Neural cell (in vitro differentiated cells): ENCODE results near the gene ZNF691. TPM values are rescaled to one million over a fixed set of nuclear protein-coding genes. Genes with fewer than 3 reads are reported as not detected.

Experiments
- H2AFZ ChIP-seq: fragments of 200-600, 300-800 bp; sonication (generic), shearing (Covaris generic); 2 replicates; pipeline ENCODE4 v1.6.0; 2014; ENCODE audit warnings: low read depth, mild to moderate bottlenecking, antibody characterized with exemption, low read length, moderate library complexity
- H3F3A ChIP-seq: fragments of 200-600 bp; shearing (Covaris generic); 2 replicates; pipeline ENCODE4 v1.6.1; 2016; ENCODE audit warnings: mild to moderate bottlenecking, moderate library complexity, mixed read lengths, antibody characterized with exemption, low read length; ENCODE audit not compliant: insufficient read depth, poor library complexity, severe bottlenecking
- H3K27ac ChIP-seq: fragments of 200-600, 300-800 bp; sonication (generic), shearing (Covaris generic); 2 replicates; pipeline ENCODE4 v1.5.1; 2014; ENCODE audit warnings: mild to moderate bottlenecking, low read length, moderate library complexity
- H3K27me3 ChIP-seq: fragments of 300-800, 200-600 bp; sonication (generic), shearing (Covaris generic); 2 replicates; pipeline ENCODE4 v1.6.0; 2014; ENCODE audit warnings: mild to moderate bottlenecking, low read depth, low read length, moderate library complexity; ENCODE audit not compliant: insufficient read depth
- H3K36me3 ChIP-seq: fragments of 300-800, 200-600 bp; sonication (generic), shearing (Covaris generic); 2 replicates; pipeline ENCODE4 v1.5.1; 2014; ENCODE audit warnings: mild to moderate bottlenecking, antibody characterized with exemption, low read length, moderate library complexity; ENCODE audit not compliant: insufficient read depth
- H3K4me2 ChIP-seq: fragments of 300-800, 200-600 bp; sonication (generic), shearing (Covaris generic); 2 replicates; pipeline ENCODE4 v1.6.0; 2014; ENCODE audit warnings: mild to moderate bottlenecking, low read length
- H3K4me3 ChIP-seq: fragments of 300-800, 200-600 bp; sonication (generic), shearing (Covaris generic); 2 replicates; pipeline ENCODE4 v1.5.1; 2014; ENCODE audit warnings: mild to moderate bottlenecking, low read length, moderate library complexity
- H3K79me2 ChIP-seq: fragments of 200-600 bp; shearing (Covaris generic); replicated peaks from 2 replicates; pipeline ENCODE4 v1.6.0; 2014; ENCODE audit warnings: mild to moderate bottlenecking, low read length, moderate library complexity; ENCODE audit not compliant: insufficient read depth
- H3K9ac ChIP-seq: fragments of 300-800, 200-600 bp; sonication (generic), shearing (Covaris generic); 2 replicates; pipeline ENCODE4 v1.6.1; 2016; ENCODE audit warnings: mild to moderate bottlenecking, low read length, mixed read lengths
- H3K9me2 ChIP-seq: fragments of 200-600 bp; shearing (Covaris generic); 2 replicates; pipeline ENCODE4 v1.6.1; 2016; ENCODE audit warnings: mild to moderate bottlenecking, low read length, mixed read lengths; ENCODE audit not compliant: insufficient read depth
- H3K9me3 ChIP-seq: fragments of 200-600, 300-800 bp; sonication (generic), shearing (Covaris generic); 2 replicates; pipeline ENCODE4 v1.6.1; 2016; ENCODE audit warnings: mild to moderate bottlenecking, mixed run types, low read length, moderate library complexity, mixed read lengths
- H4K20me1 ChIP-seq: fragments of 200-600 bp; shearing (Covaris generic); 2 replicates; pipeline ENCODE4 v1.6.1; 2016; ENCODE audit warnings: mild to moderate bottlenecking, mixed run types; ENCODE audit not compliant: insufficient read depth
- CTCF ChIP-seq: fragments of 450-650 bp; IDR thresholded peaks from 2 replicates; pipeline ENCODE4 v1.5.1; 2014; ENCODE audit warnings: antibody characterized with exemption, mild to moderate bottlenecking, moderate library complexity; ENCODE audit not compliant: poor library complexity, severe bottlenecking
- EP300 ChIP-seq: fragments of 450-650 bp; conservative IDR thresholded peaks from 2 replicates; pipeline ENCODE4 v1.6.1; 2014; ENCODE audit warnings: antibody characterized with exemption, mild to moderate bottlenecking, moderate library complexity; ENCODE audit not compliant: poor library complexity, severe bottlenecking
- EZH2 ChIP-seq: fragments of 200-600, 300-800 bp; shearing (Covaris generic), sonication (generic); IDR thresholded peaks from 2 replicates; pipeline ENCODE4 v1.6.1; 2014; ENCODE audit warnings: antibody characterized with exemption, low read length, borderline replicate concordance, mild to moderate bottlenecking; ENCODE audit not compliant: insufficient read depth, poor library complexity, severe bottlenecking
- MXI1 ChIP-seq: fragments of 450-650 bp; conservative IDR thresholded peaks from 2 replicates; pipeline ENCODE4 v1.6.1; 2014; ENCODE audit warnings: antibody characterized with exemption, mild to moderate bottlenecking; ENCODE audit not compliant: poor library complexity, severe bottlenecking
- POLR2AphosphoS5 ChIP-seq: IDR thresholded peaks from 2 replicates; pipeline ENCODE4 v1.6.1; 2012
- RAD21 ChIP-seq: fragments of 450-650 bp; conservative IDR thresholded peaks from 2 replicates; pipeline ENCODE4 v1.6.1; 2014; ENCODE audit warnings: antibody characterized with exemption, mild to moderate bottlenecking, moderate library complexity
- REST ChIP-seq: IDR thresholded peaks from 2 replicates; pipeline ENCODE4 v1.6.1; 2012; ENCODE audit warnings: borderline replicate concordance
- SMC3 ChIP-seq: fragments of 450-650 bp; conservative IDR thresholded peaks from 2 replicates; pipeline ENCODE4 v1.6.1; 2014; ENCODE audit warnings: antibody characterized with exemption, mild to moderate bottlenecking, moderate library complexity; ENCODE audit not compliant: poor library complexity
- TAF1 ChIP-seq: IDR thresholded peaks from 2 replicates; pipeline ENCODE4 v1.6.1; 2012; ENCODE audit warnings: low read depth
- polyA plus RNA-seq: library from polyadenylated mRNA; depleted of rRNA; stranded (reverse); fragments of >200 nt; gene quantifications from 2 replicates; pipeline ENCODE4 v1.2.3, GENCODE V29; 2014

Gene ZNF691
- polyA plus RNA-seq, 1 donor from 2014 or later: 14.9 TPM

- Histone ChIP-seq H2AFZ (no peak overlapping the region), H3K4me3 (no peak overlapping the region), H3K9me2 (no peaks in the 10 kb centered on the region), H3K27ac (no peak overlapping the region), H3K4me2 (no peak overlapping the region), H3F3A (no peaks in the 10 kb centered on the region), H3K9ac (no peak overlapping the region), H3K36me3 (no peaks in the 10 kb centered on the region), H4K20me1 (no peaks in the 10 kb centered on the region), H3K79me2 (no peaks in the 10 kb centered on the region), H3K27me3 (no peaks in the 10 kb centered on the region), H3K9me3 (no peaks in the 10 kb centered on the region)
- no peak for TF ChIP-seq EZH2
- no peak for TF ChIP-seq TAF1
- TF ChIP-seq SMC3: no peak
- TF ChIP-seq POLR2AphosphoS5: no peak
- no peak for TF ChIP-seq EP300
- no peak for TF ChIP-seq MXI1
- TF ChIP-seq RAD21: no peak
- no peak for TF ChIP-seq REST
- TF ChIP-seq CTCF: no peak
Measured at GRCh38 chr1:42841440-42842147, 4.8 kb upstream of the ZNF691 start.

- TF ChIP-seq SMC3 (no peak), POLR2AphosphoS5 (no peak), EP300 (no peak), CTCF (no peak)
- H3K9me3 ChIP-seq: no peaks in the 10 kb centered on the region
- H4K20me1 ChIP-seq: no peaks in the 10 kb centered on the region
- no peaks in the 10 kb centered on the region for H3F3A ChIP-seq
- H3K36me3 ChIP-seq: no peaks in the 10 kb centered on the region
- H3K27me3 ChIP-seq: no peaks in the 10 kb centered on the region
- no peaks in the 10 kb centered on the region for H3K9me2 ChIP-seq
- no peak overlapping the region for H3K4me2 ChIP-seq
- H3K9ac ChIP-seq: no peak overlapping the region
- H2AFZ ChIP-seq: no peak overlapping the region
- peaks cover 16% of the 10 kb centered on the region for H3K79me2 ChIP-seq
- no peak overlapping the region for H3K4me3 ChIP-seq
- H3K27ac ChIP-seq: no peak overlapping the region
Measured at GRCh38 chr1:42844592-42845140, 1.7 kb upstream of the ZNF691 start.
